COLO668 (cell line): ENCODE results near the gene HIPK2.

Source experiments
- DNase-seq: peaks from one replicate; lab custom pipeline; 2025; ENCODE audit not compliant: unreplicated experiment; lab: John Stamatoyannopoulos, UW

Gene HIPK2

GRCh38 chr7:139658296-139658695 is 119.5 kb downstream of the HIPK2 start:
- no peak for DNase-seq

GRCh38 chr7:139657725-139658124 is 120.1 kb downstream of the HIPK2 start:
- no peak for DNase-seq

- no peak for DNase-seq
These were observed 121.4 kb downstream of the HIPK2 start for GRCh38 chr7:139656387-139656786.

- DNase-seq, result no peak
These were observed 122.5 kb downstream of the HIPK2 start for GRCh38 chr7:139655305-139655704.

- no peak for DNase-seq
These were observed 123.3 kb downstream of the HIPK2 start for GRCh38 chr7:139654276-139655181.

- DNase-seq, result no peak
These were observed 125.9 kb downstream of the HIPK2 start for GRCh38 chr7:139651914-139652313.

GRCh38 chr7:139651308-139651707 is 126.5 kb downstream of the HIPK2 start:
- no peak for DNase-seq

- no peak for DNase-seq
These were observed 127.2 kb downstream of the HIPK2 start for GRCh38 chr7:139650429-139651100.

- DNase-seq, result no peak
These were observed 128.8 kb downstream of the HIPK2 start for GRCh38 chr7:139648941-139649425.

- DNase-seq, result no peak
These were observed 129.4 kb downstream of the HIPK2 start for GRCh38 chr7:139648391-139648861.

GRCh38 chr7:139647814-139648390 is 129.9 kb downstream of the HIPK2 start:
- no peak for DNase-seq

GRCh38 chr7:139647085-139647484 is 130.7 kb downstream of the HIPK2 start:
- DNase-seq, result no peak

- DNase-seq, result no peak
These were observed 131.2 kb downstream of the HIPK2 start for GRCh38 chr7:139646566-139646965.

GRCh38 chr7:139645572-139646523 is 131.9 kb downstream of the HIPK2 start:
- peak; percentile 85 for DNase-seq

- peak; percentile 25 for DNase-seq
These were observed 133.7 kb downstream of the HIPK2 start for GRCh38 chr7:139643951-139644585.

GRCh38 chr7:139642283-139642682 is 135.5 kb downstream of the HIPK2 start:
- no peak for DNase-seq

GRCh38 chr7:139641337-139641992 is 136.3 kb downstream of the HIPK2 start:
- no peak for DNase-seq

GRCh38 chr7:139640681-139641080 is 137.1 kb downstream of the HIPK2 start:
- DNase-seq, result no peak

GRCh38 chr7:139639563-139639962 is 138.2 kb downstream of the HIPK2 start:
- DNase-seq, result no peak
